Panc1 (cell line): ENCODE measurements around the gene FCHSD2. TPM values are rescaled to one million over a fixed set of nuclear protein-coding genes. Genes with fewer than 3 reads are reported as not detected.
"Not testable (repeated sequence)": the region's sequence is repeated elsewhere in the genome, so short reads cannot be mapped to it uniquely, and the experiment has no call there.

Experiments
- ATAC-seq: fragments of 200-7000 bp; cut with Tn5 transposase; 2 replicates; pipeline ENCODE4 v1.9.1; 2020; ENCODE audit warnings: mild to moderate bottlenecking, moderate library complexity
- BruUV-seq: library from RNA; stranded (reverse); fragments of 400-500 nt; replicated peaks from 2 replicates; lab custom pipeline; 2021; lab: Mats Ljungman, UMichigan
- CTCF ChIA-PET: fragments of 300-600 bp; sonication (Branson Sonifier 250); formaldehyde crosslinking; loops from one replicate; lab custom pipeline; 2022; ENCODE audit warnings: antibody characterized with exemption; lab: Charles Lee
- POLR2A ChIA-PET: fragments of 300-600 bp; sonication (Branson Sonifier 250); formaldehyde crosslinking; loops from one replicate; lab custom pipeline; 2022; ENCODE audit warnings: antibody characterized with exemption; lab: Charles Lee
- DNase-seq: peaks from one replicate; pipeline ENCODE4 v3.0.0-alpha.2; 2010; ENCODE audit warnings: low read depth, low spot score
- H3K27ac ChIP-seq: 2 replicates; pipeline ENCODE4 v1.5.1; 2011; ENCODE audit warnings: mild to moderate bottlenecking, low read length, inconsistent platforms
- H3K27me3 ChIP-seq: fragments of 200-500 bp; sonication (Bioruptor generic); 2 replicates; pipeline ENCODE4 v1.6.0; 2014; ENCODE audit warnings: low read length, inconsistent platforms; ENCODE audit not compliant: control insufficient read depth, insufficient read depth
- H3K36me3 ChIP-seq: fragments of 200-500 bp; sonication (Bioruptor generic); 2 replicates; pipeline ENCODE4 v1.5.1; 2014; ENCODE audit warnings: inconsistent platforms, mild to moderate bottlenecking, low read length, moderate library complexity; ENCODE audit not compliant: control insufficient read depth, insufficient read depth
- H3K4me1 ChIP-seq: 2 replicates; pipeline ENCODE4 v1.5.1; 2011; ENCODE audit warnings: inconsistent platforms, mild to moderate bottlenecking, low read length, moderate library complexity; ENCODE audit not compliant: control insufficient read depth, insufficient read depth
- H3K4me3 ChIP-seq, 2 experiments: 2 replicates each; pipeline ENCODE4 v1.5.1; 2011 to 2012; ENCODE audit warnings: low read depth in 2 of 2, low read length in 2 of 2, mild to moderate bottlenecking in 2 of 2, inconsistent platforms in 1 of 2, moderate library complexity in 1 of 2
- H3K9me3 ChIP-seq: fragments of 200-500 bp; sonication (Bioruptor generic); 2 replicates; pipeline ENCODE4 v1.5.1; 2014; ENCODE audit warnings: low read depth, mild to moderate bottlenecking, inconsistent platforms, low read length, moderate library complexity; ENCODE audit not compliant: control insufficient read depth, insufficient read depth
- CTCF ChIP-seq: fragments of 450-650 bp; IDR thresholded peaks from 2 replicates; pipeline ENCODE4 v1.5.1; 2017; ENCODE audit warnings: mild to moderate bottlenecking
- POLR2AphosphoS5 ChIP-seq: IDR thresholded peaks from 2 replicates; pipeline ENCODE4 v1.6.1; 2012; ENCODE audit warnings: mild to moderate bottlenecking, low read depth, low read length, moderate library complexity
- REST ChIP-seq, 2 experiments: IDR thresholded peaks; 2 replicates each; pipeline ENCODE4 v1.6.1; 2011 to 2012; ENCODE audit warnings: low read depth in 2 of 2, control low read depth in 1 of 2, low read length in 1 of 2, mild to moderate bottlenecking in 1 of 2, moderate library complexity in 1 of 2; ENCODE audit not compliant: insufficient read depth in 1 of 2
- SIN3A ChIP-seq: IDR thresholded peaks from 2 replicates; pipeline ENCODE4 v1.6.1; 2012; ENCODE audit warnings: low read depth, mild to moderate bottlenecking, low read length, moderate library complexity, borderline replicate concordance; ENCODE audit not compliant: insufficient read depth
- TCF7L2 ChIP-seq: IDR thresholded peaks from 2 replicates; pipeline ENCODE4 v1.6.1; 2011; ENCODE audit warnings: mild to moderate bottlenecking, low read depth, low read length, inconsistent platforms
- in situ Hi-C: cut with HindIII; loops from 2 replicates; pipeline ENCODE4 v1.10.0; 2016; ENCODE audit warnings: low sequenced_read_pairs, low pct_unique_long_range_greater_than_20kb
- intact Hi-C: fragments of 100-400 bp; cut with micrococcal nuclease; formaldehyde crosslinking; loops from one replicate; pipeline ENCODE4 v1.10.0; 2022; ENCODE audit not compliant: unreplicated experiment
- total RNA-seq: library from RNA; stranded (reverse); gene quantifications from one replicate; pipeline ENCODE4 v1.2.1, GENCODE V29; 2021; ENCODE audit not compliant: unreplicated experiment

FCHSD2 gene
- total RNA-seq, 1 experiment from 2014 or later, result 31.8 TPM

- BruUV-seq, result no TSS peak
- TF ChIP-seq POLR2AphosphoS5 (no peak), SIN3A (no peak), REST (IDR thresholded peaks at IDR 0.05; ENCODE audit: insufficient read depth in 1 of 2, low read depth in 2 of 2, low read length in 1 of 2) (no peak), TCF7L2 (no peak), CTCF (no peak)
- ChIA-PET CTCF (interaction anchor here (1.0 kb wide), 1 partner anchor 361 kb away, joined by 3 read pairs; no protein-coding TSS in a partner anchor), POLR2A (no interaction called here)
- no peak for DNase-seq
- H3K4me1 ChIP-seq, result 0 out of 2 replicates have a peak, but pooled peaks cover 4% of the 10 kb centered on the region
- H3K27me3 ChIP-seq, result no peaks in the 10 kb centered on the region
- H3K36me3 ChIP-seq, result no peaks in the 10 kb centered on the region
- H3K27ac ChIP-seq, result no peak overlapping the region
- H3K4me3 ChIP-seq, result no peak overlapping the region
- ATAC-seq, result no peak
- intact Hi-C loops (no loop called here), in situ Hi-C loops (no loop called here)
- H3K9me3 ChIP-seq, result no peaks in the 10 kb centered on the region
These were observed 314.0 kb downstream of the FCHSD2 start for GRCh38 chr11:72828081-72828567.

- DNase-seq, H3K27ac ChIP-seq, H3K4me3 ChIP-seq, POLR2A ChIA-PET, BruUV-seq, in situ Hi-C loops, H3K36me3 ChIP-seq, ATAC-seq, intact Hi-C loops, H3K9me3 ChIP-seq, H3K27me3 ChIP-seq, H3K4me1 ChIP-seq: not testable (repeated sequence)
- CTCF ChIA-PET, result interaction anchor here (1.0 kb wide), 1 partner anchor 361 kb away, joined by 3 read pairs; no protein-coding TSS in a partner anchor
These were observed 314.5 kb downstream of the FCHSD2 start for GRCh38 chr11:72827656-72828055.

GRCh38 chr11:72826942-72827480 is 315.1 kb downstream of the FCHSD2 start:
- DNase-seq (no peak), ATAC-seq (no peak)
- Histone ChIP-seq H3K27ac (no peak overlapping the region), H3K36me3 (no peaks in the 10 kb centered on the region), H3K9me3 (no peaks in the 10 kb centered on the region), H3K4me3 (no peak overlapping the region), H3K4me1 (0 out of 2 replicates have a peak, but pooled peaks cover 4% of the 10 kb centered on the region), H3K27me3 (no peaks in the 10 kb centered on the region)
- ChIA-PET POLR2A (no interaction called here), CTCF (no interaction called here)
- no TSS peak for BruUV-seq
- no peak for TF ChIP-seq REST (IDR thresholded peaks at IDR 0.05; ENCODE audit: insufficient read depth in 1 of 2, low read depth in 2 of 2, low read length in 1 of 2)
- intact Hi-C loops (no loop called here), in situ Hi-C loops (no loop called here)
